Measurements from ENCODE around the gene CHRNA4.
A peak's percentile ranks its signal among the peaks of the same experiment; 100 is the strongest.
"Not testable (repeated sequence)": the region's sequence is repeated elsewhere in the genome, so short reads cannot be mapped to it uniquely, and the experiment has no call there.

Gene CHRNA4

GRCh38 chr20:63397155-63397843 lies 36.1 kb upstream of the CHRNA4 start:
- DNase-seq: no peak

- DNase-seq: no peak
Measured at GRCh38 chr20:63396300-63396699, 35.2 kb upstream of the CHRNA4 start.

- no peak for DNase-seq
Measured at GRCh38 chr20:63395723-63396122, 34.6 kb upstream of the CHRNA4 start.

GRCh38 chr20:63394920-63395455 lies 33.8 kb upstream of the CHRNA4 start:
- no peak for DNase-seq

GRCh38 chr20:63394069-63394919 lies 33.1 kb upstream of the CHRNA4 start:
- DNase-seq: no peak

GRCh38 chr20:63393566-63393965 lies 32.4 kb upstream of the CHRNA4 start:
- DNase-seq: no peak

- no peak for DNase-seq
Measured at GRCh38 chr20:63392465-63393365, 31.6 kb upstream of the CHRNA4 start.

- no peak for DNase-seq
Measured at GRCh38 chr20:63387917-63388316, 26.8 kb upstream of the CHRNA4 start.

GRCh38 chr20:63387393-63387792 lies 26.2 kb upstream of the CHRNA4 start:
- no peak for DNase-seq

GRCh38 chr20:63386491-63386890 lies 25.3 kb upstream of the CHRNA4 start:
- no peak for DNase-seq

- DNase-seq: no peak
Measured at GRCh38 chr20:63385819-63386218, 24.7 kb upstream of the CHRNA4 start.

- DNase-seq: no peak
Measured at GRCh38 chr20:63384336-63384735, 23.2 kb upstream of the CHRNA4 start.

GRCh38 chr20:63383556-63383955 lies 22.4 kb upstream of the CHRNA4 start:
- DNase-seq: no peak

GRCh38 chr20:63382551-63383300 lies 21.6 kb upstream of the CHRNA4 start:
- DNase-seq: no peak

- DNase-seq: peak; percentile 36
Measured at GRCh38 chr20:63381781-63382431, 20.8 kb upstream of the CHRNA4 start.

- DNase-seq: no peak
Measured at GRCh38 chr20:63380346-63380870, 19.3 kb upstream of the CHRNA4 start.

GRCh38 chr20:63379872-63380271 lies 18.7 kb upstream of the CHRNA4 start:
- not testable (repeated sequence) for DNase-seq

- no peak for DNase-seq
Measured at GRCh38 chr20:63379296-63379695, 18.1 kb upstream of the CHRNA4 start.

- no peak for DNase-seq
Measured at GRCh38 chr20:63378626-63379025, 17.5 kb upstream of the CHRNA4 start.

- DNase-seq: no peak
Measured at GRCh38 chr20:63377951-63378381, 16.8 kb upstream of the CHRNA4 start.

- DNase-seq: no peak
Measured at GRCh38 chr20:63377256-63377941, 16.2 kb upstream of the CHRNA4 start.
